BLaER1 (cell line): Measurements from ENCODE around the gene CCDC12.
A peak's percentile ranks its signal among the peaks of the same experiment; 100 is the strongest.

Source experiments
- H3K27ac ChIP-seq: shearing (Covaris generic); formaldehyde crosslinking; 2 replicates; pipeline ENCODE4 v1.8.1; 2022
- H3K27me3 ChIP-seq: shearing (Covaris generic); formaldehyde crosslinking; 2 replicates; pipeline ENCODE4 v1.8.1; 2022
- H3K36me3 ChIP-seq: shearing (Covaris generic); formaldehyde crosslinking; 2 replicates; pipeline ENCODE4 v1.8.1; 2022
- H3K4me1 ChIP-seq: shearing (Covaris generic); formaldehyde crosslinking; 2 replicates; pipeline ENCODE4 v1.8.1; 2022
- H3K4me2 ChIP-seq: shearing (Covaris generic); formaldehyde crosslinking; 2 replicates; pipeline ENCODE4 v1.8.1; 2022
- H3K4me3 ChIP-seq: shearing (Covaris generic); formaldehyde crosslinking; 2 replicates; pipeline ENCODE4 v1.8.1; 2022
- H3K9ac ChIP-seq: shearing (Covaris generic); formaldehyde crosslinking; 2 replicates; pipeline ENCODE4 v1.8.1; 2022
- H3K9me3 ChIP-seq: shearing (Covaris generic); formaldehyde crosslinking; 2 replicates; pipeline ENCODE4 v1.8.1; 2022
- H4K20me1 ChIP-seq: shearing (Covaris generic); formaldehyde crosslinking; 2 replicates; pipeline ENCODE4 v1.8.1; 2022
- Cebpa-rat ChIP-seq: shearing (Covaris generic); IDR thresholded peaks from 2 replicates; pipeline ENCODE4 v1.8.1; 2022

Gene CCDC12

GRCh38 chr3:47008234-47008796, 31.8 kb upstream of the CCDC12 start:
- H3K4me3 ChIP-seq = no peak overlapping the region
- H3K27ac ChIP-seq = no peak overlapping the region
- H3K9ac ChIP-seq = no peak overlapping the region
- no peaks in the 10 kb centered on the region for H3K9me3 ChIP-seq
- no peaks in the 10 kb centered on the region for H4K20me1 ChIP-seq
- H3K27me3 ChIP-seq = no peaks in the 10 kb centered on the region
- H3K4me1 ChIP-seq = peaks cover 66% of the 10 kb centered on the region
- H3K36me3 ChIP-seq = peaks cover 65% of the 10 kb centered on the region
- TF ChIP-seq Cebpa-rat = no peak
- peak overlapping the region; percentile 91 for H3K4me2 ChIP-seq

GRCh38 chr3:47007482-47008233, 31.1 kb upstream of the CCDC12 start:
- no peaks in the 10 kb centered on the region for H3K27me3 ChIP-seq
- H3K4me3 ChIP-seq = no peak overlapping the region
- peaks cover 60% of the 10 kb centered on the region for H3K4me1 ChIP-seq
- H3K4me2 ChIP-seq = no peak overlapping the region
- no peaks in the 10 kb centered on the region for H3K9me3 ChIP-seq
- H3K27ac ChIP-seq = peak overlapping the region; percentile 38
- 0 out of 2 replicates have a peak overlapping the region, but pooled peaks have one; percentile 45 for H3K9ac ChIP-seq
- TF ChIP-seq Cebpa-rat = no peak
- peaks cover 65% of the 10 kb centered on the region for H3K36me3 ChIP-seq
- H4K20me1 ChIP-seq = no peaks in the 10 kb centered on the region

- no peaks in the 10 kb centered on the region for H3K9me3 ChIP-seq
- peak overlapping the region; percentile 45; the same call in 1 of the 2 replicates for H3K9ac ChIP-seq
- H3K4me3 ChIP-seq = no peak overlapping the region
- no peak for TF ChIP-seq Cebpa-rat
- H4K20me1 ChIP-seq = no peaks in the 10 kb centered on the region
- H3K27me3 ChIP-seq = no peaks in the 10 kb centered on the region
- peaks cover 67% of the 10 kb centered on the region for H3K36me3 ChIP-seq
- peaks cover 53% of the 10 kb centered on the region for H3K4me1 ChIP-seq
- H3K27ac ChIP-seq = peak overlapping the region; percentile 38
- no peak overlapping the region for H3K4me2 ChIP-seq
Observed at GRCh38 chr3:47007001-47007400, 30.5 kb upstream of the CCDC12 start.

- no peak overlapping the region for H3K4me2 ChIP-seq
- no peak overlapping the region for H3K9ac ChIP-seq
- no peaks in the 10 kb centered on the region for H3K9me3 ChIP-seq
- peaks cover 76% of the 10 kb centered on the region for H3K36me3 ChIP-seq
- no peaks in the 10 kb centered on the region for H4K20me1 ChIP-seq
- no peak for TF ChIP-seq Cebpa-rat
- H3K27me3 ChIP-seq = no peaks in the 10 kb centered on the region
- no peak overlapping the region for H3K4me3 ChIP-seq
- peaks cover 45% of the 10 kb centered on the region for H3K4me1 ChIP-seq
- H3K27ac ChIP-seq = no peak overlapping the region
Observed at GRCh38 chr3:47006145-47006651, 29.7 kb upstream of the CCDC12 start.

- no peak for TF ChIP-seq Cebpa-rat
Observed at GRCh38 chr3:47005212-47006144, 28.9 kb upstream of the CCDC12 start.

GRCh38 chr3:47004369-47005211, 28.0 kb upstream of the CCDC12 start:
- Histone ChIP-seq H3K36me3 (peaks cover 92% of the 10 kb centered on the region), H4K20me1 (no peaks in the 10 kb centered on the region), H3K9ac (no peak overlapping the region), H3K27me3 (no peaks in the 10 kb centered on the region), H3K4me2 (no peak overlapping the region), H3K4me3 (no peak overlapping the region), H3K9me3 (no peaks in the 10 kb centered on the region), H3K4me1 (peaks cover 41% of the 10 kb centered on the region), H3K27ac (no peak overlapping the region)
- no peak for TF ChIP-seq Cebpa-rat

More at GRCh38 chr3:47005212-47006144, 28.9 kb upstream of the CCDC12 start:
- peaks cover 83% of the 10 kb centered on the region for H3K36me3 ChIP-seq
- H3K9me3 ChIP-seq = no peaks in the 10 kb centered on the region
- no peak overlapping the region for H3K9ac ChIP-seq
- no peaks in the 10 kb centered on the region for H3K27me3 ChIP-seq
- no peaks in the 10 kb centered on the region for H4K20me1 ChIP-seq
- no peak overlapping the region for H3K4me3 ChIP-seq
- peaks cover 45% of the 10 kb centered on the region for H3K4me1 ChIP-seq
- no peak overlapping the region for H3K27ac ChIP-seq
- no peak overlapping the region for H3K4me2 ChIP-seq

GRCh38 chr3:47003461-47004368, 27.2 kb upstream of the CCDC12 start:
- Histone ChIP-seq H3K9ac (no peak overlapping the region), H3K27me3 (no peaks in the 10 kb centered on the region), H3K36me3 (peaks cover 99% of the 10 kb centered on the region)

GRCh38 chr3:47003056-47003410, 26.5 kb upstream of the CCDC12 start:
- H3K36me3 ChIP-seq = peaks cover 99% of the 10 kb centered on the region
- H3K9me3 ChIP-seq = no peaks in the 10 kb centered on the region
- TF ChIP-seq Cebpa-rat = no peak
- H3K4me1 ChIP-seq = peaks cover 40% of the 10 kb centered on the region
- no peak overlapping the region for H3K9ac ChIP-seq
- no peaks in the 10 kb centered on the region for H4K20me1 ChIP-seq
- H3K27me3 ChIP-seq = no peaks in the 10 kb centered on the region
- H3K4me3 ChIP-seq = no peak overlapping the region
- no peak overlapping the region for H3K27ac ChIP-seq
- no peak overlapping the region for H3K4me2 ChIP-seq

More at GRCh38 chr3:47003461-47004368, 27.2 kb upstream of the CCDC12 start:
- H3K4me1 ChIP-seq = peaks cover 40% of the 10 kb centered on the region
- no peaks in the 10 kb centered on the region for H3K9me3 ChIP-seq
- H3K27ac ChIP-seq = no peak overlapping the region
- no peak overlapping the region for H3K4me2 ChIP-seq
- no peak for TF ChIP-seq Cebpa-rat
- no peak overlapping the region for H3K4me3 ChIP-seq
- H4K20me1 ChIP-seq = no peaks in the 10 kb centered on the region
